Measurements from ENCODE around the gene MXI1. TPM values are rescaled to one million over a fixed set of nuclear protein-coding genes. Genes with fewer than 3 reads are reported as not detected.

Gene MXI1
- total and polyA plus RNA-seq, 12 donors = 21.4 to 69.8 (median 38.6) TPM

DNA sequence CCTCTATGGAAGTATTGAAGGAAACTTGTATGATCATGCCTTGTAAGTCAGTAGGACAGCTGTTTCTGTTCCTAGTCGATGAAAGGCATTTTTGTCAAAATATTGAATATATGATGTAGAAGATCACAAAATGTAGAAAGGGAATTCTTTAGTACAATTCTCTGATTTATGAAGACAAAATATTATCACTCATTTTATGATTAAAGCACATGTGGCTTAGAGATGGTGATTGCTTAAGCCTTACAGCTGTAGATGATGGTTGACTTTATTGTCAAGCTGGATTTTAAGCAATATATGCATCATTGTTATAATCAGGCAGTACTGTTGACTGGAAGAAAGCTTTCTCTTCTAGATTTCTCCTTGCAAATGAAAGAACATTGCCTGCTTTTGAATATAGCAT is 26.4 kb downstream of the MXI1 start:
- Histone ChIP-seq H3K27me3 (no peaks in the 10 kb centered on the region), H3K4me3 (no peak overlapping the region), H3K27ac (no peak overlapping the region), H3K36me3 (replicated peaks in 1 of 2) (peaks cover 0 to 10% of the 10 kb centered on the region in 2 donors), H3K9me3 (replicated peaks in 1 of 3) (no peaks in the 10 kb centered on the region), H3K4me1 (replicated peaks in 1 of 2) (peaks cover 0 to 3% of the 10 kb centered on the region in 2 donors)
- DNase-seq = no peak
- TF ChIP-seq POLR2A (IDR thresholded peaks at IDR 0.05) = no peak
- TF ChIP-seq, protein P1, sequence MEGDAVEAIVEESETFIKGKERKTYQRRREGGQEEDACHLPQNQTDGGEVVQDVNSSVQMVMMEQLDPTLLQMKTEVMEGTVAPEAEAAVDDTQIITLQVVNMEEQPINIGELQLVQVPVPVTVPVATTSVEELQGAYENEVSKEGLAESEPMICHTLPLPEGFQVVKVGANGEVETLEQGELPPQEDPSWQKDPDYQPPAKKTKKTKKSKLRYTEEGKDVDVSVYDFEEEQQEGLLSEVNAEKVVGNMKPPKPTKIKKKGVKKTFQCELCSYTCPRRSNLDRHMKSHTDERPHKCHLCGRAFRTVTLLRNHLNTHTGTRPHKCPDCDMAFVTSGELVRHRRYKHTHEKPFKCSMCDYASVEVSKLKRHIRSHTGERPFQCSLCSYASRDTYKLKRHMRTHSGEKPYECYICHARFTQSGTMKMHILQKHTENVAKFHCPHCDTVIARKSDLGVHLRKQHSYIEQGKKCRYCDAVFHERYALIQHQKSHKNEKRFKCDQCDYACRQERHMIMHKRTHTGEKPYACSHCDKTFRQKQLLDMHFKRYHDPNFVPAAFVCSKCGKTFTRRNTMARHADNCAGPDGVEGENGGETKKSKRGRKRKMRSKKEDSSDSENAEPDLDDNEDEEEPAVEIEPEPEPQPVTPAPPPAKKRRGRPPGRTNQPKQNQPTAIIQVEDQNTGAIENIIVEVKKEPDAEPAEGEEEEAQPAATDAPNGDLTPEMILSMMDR (IDR thresholded peaks at IDR 0.05) = no peak
- intact Hi-C loops (cut with DNase I) = no loop called here
- 76 to 89% (median 85%) methylated on average over 1 of the region's 1 CpG for WGBS, 4 donors

DNA sequence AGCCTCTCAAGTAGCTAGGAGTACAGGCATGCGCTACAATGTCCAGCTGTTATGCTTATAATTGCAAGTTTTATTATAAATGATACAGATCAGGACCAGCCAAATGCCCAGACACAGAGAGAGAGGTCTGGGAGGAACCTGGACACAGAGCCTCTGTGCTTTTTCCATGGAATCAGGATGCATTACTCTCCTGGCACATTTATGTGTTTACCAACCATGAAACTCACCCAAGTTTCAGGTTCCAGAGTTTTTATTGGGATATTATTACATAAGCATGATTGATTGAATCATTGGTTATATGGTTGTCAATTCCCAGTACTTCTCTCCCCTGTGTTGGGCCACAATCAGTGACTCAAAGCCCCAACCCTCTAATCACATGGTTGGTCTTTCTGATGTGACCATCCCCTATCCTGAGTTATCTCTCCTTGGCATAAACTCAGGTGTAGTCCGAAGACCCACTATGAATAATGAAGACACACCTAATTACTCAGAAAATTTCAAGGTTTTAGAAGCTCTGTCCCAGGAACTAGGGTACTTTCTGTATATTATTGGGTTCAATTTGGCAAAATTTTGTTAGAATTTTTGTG is 30.6 kb downstream of the MXI1 start:
- intact Hi-C loops (cut with DNase I) = no loop called here
- Histone ChIP-seq H3K27ac (no peak overlapping the region), H3K27me3 (no peaks in the 10 kb centered on the region), H3K4me3 (no peak overlapping the region), H3K4me1 (replicated peaks in 1 of 2) (peaks cover 7 to 19% of the 10 kb centered on the region in 2 donors), H3K9me3 (replicated peaks in 1 of 3) (no peaks in the 10 kb centered on the region), H3K36me3 (replicated peaks in 1 of 2) (no peaks in the 10 kb centered on the region)
- no peak for TF ChIP-seq POLR2A (IDR thresholded peaks at IDR 0.05)
- TF ChIP-seq, protein P1 (IDR thresholded peaks at IDR 0.05) = no peak
- 75 to 86% (median 79%) methylated on average over 2 of the region's 2 CpGs for WGBS, 4 donors
- no peak for DNase-seq

- Histone ChIP-seq H3K36me3 (replicated peaks in 1 of 2) (no peaks in the 10 kb centered on the region), H3K27me3 (no peaks in the 10 kb centered on the region), H3K27ac (no peak overlapping the region), H3K4me1 (replicated peaks in 1 of 2) (peaks cover 7 to 19% of the 10 kb centered on the region in 2 donors), H3K9me3 (replicated peaks in 1 of 3) (no peaks in the 10 kb centered on the region), H3K4me3 (no peak overlapping the region)
- no peak for DNase-seq
- TF ChIP-seq, protein P1 (IDR thresholded peaks at IDR 0.05) = no peak
- no peak for TF ChIP-seq POLR2A (IDR thresholded peaks at IDR 0.05)
- intact Hi-C loops (cut with DNase I) = no loop called here
Observed at GRCh38 chr10:110239892-110240291, 32.5 kb downstream of the MXI1 start.

GRCh38 chr10:110241407-110241806 is 34.0 kb downstream of the MXI1 start:
- Histone ChIP-seq H3K9me3 (replicated peaks in 1 of 3) (no peaks in the 10 kb centered on the region), H3K4me1 (replicated peaks in 1 of 2) (peaks cover 14 to 19% of the 10 kb centered on the region in 2 donors), H3K27me3 (no peaks in the 10 kb centered on the region), H3K36me3 (replicated peaks in 1 of 2) (peaks cover 0 to under 1% of the 10 kb centered on the region in 2 donors), H3K4me3 (no peak overlapping the region), H3K27ac (peak overlapping the region in 1 of 5 donors; percentile 6)
- DNase-seq = no peak
- intact Hi-C loops (cut with DNase I) = no loop called here
- WGBS, 4 donors = 56 to 73% (median 60%) methylated on average over 3 of the region's 3 CpGs
- TF ChIP-seq, protein P1 (IDR thresholded peaks at IDR 0.05) = no peak
- TF ChIP-seq POLR2A (IDR thresholded peaks at IDR 0.05) = no peak
